ENCODE data around the gene RNF31. TPM values are rescaled to one million over a fixed set of nuclear protein-coding genes. Genes with fewer than 3 reads are reported as not detected.
A peak's percentile ranks its signal among the peaks of the same experiment; 100 is the strongest.

RNF31 gene
- total and polyA plus RNA-seq, 2 of the 13 experiments (the other 11 are each of a cell fraction or from before 2014, with no cell fraction given) = 48.2 to 86.8 TPM

DNA sequence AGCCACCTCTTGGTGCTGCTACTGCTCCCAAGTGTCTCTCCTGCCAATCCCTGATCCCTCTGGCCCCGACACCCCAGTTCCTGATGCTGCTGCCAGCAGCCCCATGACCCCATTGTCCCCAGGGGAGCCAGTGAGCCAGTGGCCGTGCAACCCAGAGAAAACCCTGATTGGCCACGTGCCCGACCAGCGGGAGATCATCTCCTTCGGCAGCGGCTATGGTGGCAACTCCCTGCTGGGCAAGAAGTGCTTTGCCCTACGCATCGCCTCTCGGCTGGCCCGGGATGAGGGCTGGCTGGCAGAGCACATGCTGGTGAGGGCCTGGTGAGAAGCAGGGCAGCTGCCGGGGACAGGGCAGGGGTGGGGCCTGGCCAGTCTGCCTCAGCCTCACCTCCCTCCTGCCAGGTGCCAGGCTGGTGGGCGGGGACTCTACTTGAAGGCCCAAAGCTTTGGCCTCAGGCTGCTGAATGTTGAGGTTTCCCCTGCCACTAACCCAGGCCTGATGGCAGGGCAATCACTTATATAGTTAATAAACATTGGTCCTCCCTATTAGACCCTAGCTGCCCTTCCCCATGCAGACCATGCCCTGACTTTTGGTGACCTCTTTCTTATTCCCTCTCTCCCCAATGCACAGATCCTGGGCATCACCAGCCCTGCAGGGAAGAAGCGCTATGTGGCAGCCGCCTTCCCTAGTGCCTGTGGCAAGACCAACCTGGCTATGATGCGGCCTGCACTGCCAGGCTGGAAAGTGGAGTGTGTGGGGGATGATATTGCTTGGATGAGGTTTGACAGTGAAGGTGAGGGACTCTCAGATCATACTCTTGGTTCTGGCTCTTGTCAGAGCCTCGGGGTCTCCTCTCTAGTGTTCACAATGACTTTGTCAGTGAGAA lies 48.1 kb upstream of the RNF31 start (continued):
- TF ChIP-seq HOXD1 (CRISPR knock-in tag; IDR thresholded peaks at IDR 0.05) (0 out of 2 replicates have a peak, but pooled peaks have one; percentile 28), RBM22 (optimal IDR thresholded peaks at IDR 0.05; ENCODE audit: low read length) (peak; percentile 93), UBTF (CRISPR knock-in tag; IDR thresholded peaks at IDR 0.05) (peak; percentile 18; the same call in 1 of the 2 replicates), ZNF563 (CRISPR knock-in tag; IDR thresholded peaks at IDR 0.05) (no peak), CAMTA2 (CRISPR knock-in tag; IDR thresholded peaks at IDR 0.05; ENCODE audit: borderline replicate concordance) (0 out of 2 replicates have a peak, but pooled peaks have one; percentile 71), ZNF607 (CRISPR knock-in tag; IDR thresholded peaks at IDR 0.05; ENCODE audit: borderline replicate concordance) (no peak), CREM (IDR thresholded peaks at IDR 0.05) (no peak), CREM (CRISPR knock-in tag; IDR thresholded peaks at IDR 0.05) (no peak), DZIP1 (CRISPR knock-in tag; IDR thresholded peaks at IDR 0.05) (no peak), POLR2G (IDR thresholded peaks at IDR 0.05; ENCODE audit: low read depth, low read length) (peak; percentile 63), HNRNPLL (IDR thresholded peaks at IDR 0.05; ENCODE audit: low read depth, low read length, poor library complexity, severe bottlenecking) (no peak), RBM39 (IDR thresholded peaks at IDR 0.05; ENCODE audit: low read depth, low read length, poor library complexity, severe bottlenecking) (peak; percentile 75), MYC (CRISPR knock-in tag; IDR thresholded peaks at IDR 0.05; ENCODE audit: borderline replicate concordance) (0 out of 2 replicates have a peak, but pooled peaks have one; percentile 35)
- TF ChIP-seq, protein P1, sequence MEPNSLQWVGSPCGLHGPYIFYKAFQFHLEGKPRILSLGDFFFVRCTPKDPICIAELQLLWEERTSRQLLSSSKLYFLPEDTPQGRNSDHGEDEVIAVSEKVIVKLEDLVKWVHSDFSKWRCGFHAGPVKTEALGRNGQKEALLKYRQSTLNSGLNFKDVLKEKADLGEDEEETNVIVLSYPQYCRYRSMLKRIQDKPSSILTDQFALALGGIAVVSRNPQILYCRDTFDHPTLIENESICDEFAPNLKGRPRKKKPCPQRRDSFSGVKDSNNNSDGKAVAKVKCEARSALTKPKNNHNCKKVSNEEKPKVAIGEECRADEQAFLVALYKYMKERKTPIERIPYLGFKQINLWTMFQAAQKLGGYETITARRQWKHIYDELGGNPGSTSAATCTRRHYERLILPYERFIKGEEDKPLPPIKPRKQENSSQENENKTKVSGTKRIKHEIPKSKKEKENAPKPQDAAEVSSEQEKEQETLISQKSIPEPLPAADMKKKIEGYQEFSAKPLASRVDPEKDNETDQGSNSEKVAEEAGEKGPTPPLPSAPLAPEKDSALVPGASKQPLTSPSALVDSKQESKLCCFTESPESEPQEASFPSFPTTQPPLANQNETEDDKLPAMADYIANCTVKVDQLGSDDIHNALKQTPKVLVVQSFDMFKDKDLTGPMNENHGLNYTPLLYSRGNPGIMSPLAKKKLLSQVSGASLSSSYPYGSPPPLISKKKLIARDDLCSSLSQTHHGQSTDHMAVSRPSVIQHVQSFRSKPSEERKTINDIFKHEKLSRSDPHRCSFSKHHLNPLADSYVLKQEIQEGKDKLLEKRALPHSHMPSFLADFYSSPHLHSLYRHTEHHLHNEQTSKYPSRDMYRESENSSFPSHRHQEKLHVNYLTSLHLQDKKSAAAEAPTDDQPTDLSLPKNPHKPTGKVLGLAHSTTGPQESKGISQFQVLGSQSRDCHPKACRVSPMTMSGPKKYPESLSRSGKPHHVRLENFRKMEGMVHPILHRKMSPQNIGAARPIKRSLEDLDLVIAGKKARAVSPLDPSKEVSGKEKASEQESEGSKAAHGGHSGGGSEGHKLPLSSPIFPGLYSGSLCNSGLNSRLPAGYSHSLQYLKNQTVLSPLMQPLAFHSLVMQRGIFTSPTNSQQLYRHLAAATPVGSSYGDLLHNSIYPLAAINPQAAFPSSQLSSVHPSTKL (CRISPR knock-in tag; IDR thresholded peaks at IDR 0.05) = no peak
- TF ChIP-seq, protein P2, sequence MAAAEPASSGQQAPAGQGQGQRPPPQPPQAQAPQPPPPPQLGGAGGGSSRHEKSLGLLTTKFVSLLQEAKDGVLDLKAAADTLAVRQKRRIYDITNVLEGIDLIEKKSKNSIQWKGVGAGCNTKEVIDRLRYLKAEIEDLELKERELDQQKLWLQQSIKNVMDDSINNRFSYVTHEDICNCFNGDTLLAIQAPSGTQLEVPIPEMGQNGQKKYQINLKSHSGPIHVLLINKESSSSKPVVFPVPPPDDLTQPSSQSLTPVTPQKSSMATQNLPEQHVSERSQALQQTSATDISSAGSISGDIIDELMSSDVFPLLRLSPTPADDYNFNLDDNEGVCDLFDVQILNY (CRISPR knock-in tag; conservative IDR thresholded peaks at IDR 0.05) = no peak
- TF ChIP-seq, protein P3, sequence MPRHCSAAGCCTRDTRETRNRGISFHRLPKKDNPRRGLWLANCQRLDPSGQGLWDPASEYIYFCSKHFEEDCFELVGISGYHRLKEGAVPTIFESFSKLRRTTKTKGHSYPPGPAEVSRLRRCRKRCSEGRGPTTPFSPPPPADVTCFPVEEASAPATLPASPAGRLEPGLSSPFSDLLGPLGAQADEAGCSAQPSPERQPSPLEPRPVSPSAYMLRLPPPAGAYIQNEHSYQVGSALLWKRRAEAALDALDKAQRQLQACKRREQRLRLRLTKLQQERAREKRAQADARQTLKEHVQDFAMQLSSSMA (CRISPR knock-in tag; IDR thresholded peaks at IDR 0.05) = 0 out of 2 replicates have a peak, but pooled peaks have one; percentile 2

Measured in HepG2 (cell line).